Measurements from ENCODE around the gene STARD7.

The STARD7 gene

GRCh38 chr2:96245609-96246390 is 37.2 kb upstream of the STARD7 start:
- H3K4me1 ChIP-seq (ENCODE audit: low read depth, poor library complexity, severe bottlenecking) = peaks cover 28% of the 10 kb centered on the region
- no peaks in the 10 kb centered on the region for H3K36me3 ChIP-seq (ENCODE audit: insufficient read depth)
- H3K27me3 ChIP-seq (ENCODE audit: insufficient read depth, low read depth) = no peaks in the 10 kb centered on the region
- no peak overlapping the region for H3K27ac ChIP-seq
- H3K4me2 ChIP-seq = no peak overlapping the region
- no peak overlapping the region for H3K4me3 ChIP-seq (IDR thresholded peaks at IDR 0.05; ENCODE audit: insufficient read depth, low read depth, low read length)
- no peak for TF ChIP-seq CTCF (conservative IDR thresholded peaks at IDR 0.05; ENCODE audit: low read depth, low read length)
- no peaks in the 10 kb centered on the region for H3K79me2 ChIP-seq (ENCODE audit: insufficient read depth, low read depth)
- H4K20me1 ChIP-seq (ENCODE audit: insufficient read depth) = no peaks in the 10 kb centered on the region
- no peak overlapping the region for H3K9ac ChIP-seq
- H2AFZ ChIP-seq (ENCODE audit: low read depth) = no peak overlapping the region

GRCh38 chr2:96243843-96244242 is 35.2 kb upstream of the STARD7 start:
- Histone ChIP-seq H3K4me3 (IDR thresholded peaks at IDR 0.05; ENCODE audit: insufficient read depth, low read depth, low read length) (no peak overlapping the region), H2AFZ (ENCODE audit: low read depth) (no peak overlapping the region), H3K9ac (no peak overlapping the region), H3K4me1 (ENCODE audit: low read depth, poor library complexity, severe bottlenecking) (peaks cover 28% of the 10 kb centered on the region), H3K36me3 (ENCODE audit: insufficient read depth) (no peaks in the 10 kb centered on the region), H4K20me1 (ENCODE audit: insufficient read depth) (no peaks in the 10 kb centered on the region), H3K79me2 (ENCODE audit: insufficient read depth, low read depth) (no peaks in the 10 kb centered on the region), H3K27me3 (ENCODE audit: insufficient read depth, low read depth) (no peaks in the 10 kb centered on the region), H3K27ac (no peak overlapping the region), H3K4me2 (no peak overlapping the region)
- no peak for TF ChIP-seq CTCF (conservative IDR thresholded peaks at IDR 0.05; ENCODE audit: low read depth, low read length)

DNA sequence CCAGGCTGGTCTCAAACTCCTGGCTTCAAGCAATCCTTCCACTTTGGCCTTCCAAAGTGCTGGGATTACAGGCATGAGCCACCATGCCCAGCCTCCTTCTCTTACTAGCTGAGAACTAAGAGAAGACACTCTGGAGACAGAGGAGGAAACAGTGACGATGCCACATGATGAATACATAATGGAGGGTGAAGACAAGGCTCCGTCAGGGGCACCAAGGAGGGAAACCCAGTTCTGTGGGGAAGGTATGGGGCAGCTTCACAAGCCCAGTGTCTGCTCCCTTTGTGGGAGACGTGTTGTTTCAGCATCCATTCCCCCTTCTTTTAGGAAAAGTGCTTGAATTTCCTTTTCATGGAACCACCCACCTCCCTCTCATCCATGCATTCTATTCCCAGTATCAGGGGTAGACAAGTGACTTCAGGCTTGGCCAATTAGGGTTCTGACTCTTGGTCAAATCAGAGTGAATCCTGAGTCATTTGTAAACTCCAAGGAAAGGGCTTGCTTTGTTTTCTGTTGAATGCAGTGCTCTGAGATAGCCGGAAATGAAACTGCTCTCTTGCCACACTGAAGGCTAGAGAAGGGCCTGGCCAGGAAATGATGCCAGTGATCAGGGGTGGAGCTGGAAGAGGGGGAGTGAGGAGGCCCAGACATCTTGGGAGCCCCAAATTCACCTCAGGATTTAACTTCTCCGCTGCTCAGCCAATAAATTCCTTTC is 33.4 kb upstream of the STARD7 start:
- no peak for TF ChIP-seq CTCF (conservative IDR thresholded peaks at IDR 0.05; ENCODE audit: low read depth, low read length)
- Histone ChIP-seq H3K4me1 (ENCODE audit: low read depth, poor library complexity, severe bottlenecking) (peaks cover 28% of the 10 kb centered on the region), H3K36me3 (ENCODE audit: insufficient read depth) (no peaks in the 10 kb centered on the region), H4K20me1 (ENCODE audit: insufficient read depth) (no peaks in the 10 kb centered on the region), H3K27ac (peak overlapping the region; percentile 48; the same call in 1 of the 2 replicates), H3K79me2 (ENCODE audit: insufficient read depth, low read depth) (no peaks in the 10 kb centered on the region), H3K4me3 (IDR thresholded peaks at IDR 0.05; ENCODE audit: insufficient read depth, low read depth, low read length) (no peak overlapping the region), H3K4me2 (peak overlapping the region; percentile 53), H3K9ac (no peak overlapping the region), H2AFZ (ENCODE audit: low read depth) (peak overlapping the region; percentile 46), H3K27me3 (ENCODE audit: insufficient read depth, low read depth) (no peaks in the 10 kb centered on the region)

GRCh38 chr2:96241227-96241626 is 32.6 kb upstream of the STARD7 start:
- TF ChIP-seq CTCF (conservative IDR thresholded peaks at IDR 0.05; ENCODE audit: low read depth, low read length) = no peak
- Histone ChIP-seq H4K20me1 (ENCODE audit: insufficient read depth) (no peaks in the 10 kb centered on the region), H3K79me2 (ENCODE audit: insufficient read depth, low read depth) (no peaks in the 10 kb centered on the region), H3K36me3 (ENCODE audit: insufficient read depth) (no peaks in the 10 kb centered on the region), H3K4me2 (no peak overlapping the region), H2AFZ (ENCODE audit: low read depth) (no peak overlapping the region), H3K4me3 (IDR thresholded peaks at IDR 0.05; ENCODE audit: insufficient read depth, low read depth, low read length) (no peak overlapping the region), H3K27me3 (ENCODE audit: insufficient read depth, low read depth) (no peaks in the 10 kb centered on the region), H3K4me1 (ENCODE audit: low read depth, poor library complexity, severe bottlenecking) (peaks cover 28% of the 10 kb centered on the region), H3K27ac (no peak overlapping the region), H3K9ac (no peak overlapping the region)

Data from KMS-11 (cell line).